Astrocyte of the spinal cord (primary cell): ENCODE measurements around the gene STARD5.

Experiments
- DNase-seq: peaks from one replicate; pipeline ENCODE4 v3.0.0; 2011; ENCODE audit warnings: low read depth, low spot score
- H3K4me3 ChIP-seq: 2 replicates; pipeline ENCODE4 v1.5.1; 2011; ENCODE audit warnings: low read depth, mild to moderate bottlenecking, low read length, moderate library complexity
- in situ Hi-C: cut with HindIII; loops from 2 replicates; pipeline ENCODE4 v1.10.0; 2017; ENCODE audit warnings: low sequenced_read_pairs
- TF ChIP-seq, protein P1 (sequence below): IDR thresholded peaks from 2 replicates; pipeline ENCODE4 v1.5.1; 2012; ENCODE audit warnings: low read depth, mild to moderate bottlenecking, low read length, inconsistent platforms

STARD5 gene

DNA sequence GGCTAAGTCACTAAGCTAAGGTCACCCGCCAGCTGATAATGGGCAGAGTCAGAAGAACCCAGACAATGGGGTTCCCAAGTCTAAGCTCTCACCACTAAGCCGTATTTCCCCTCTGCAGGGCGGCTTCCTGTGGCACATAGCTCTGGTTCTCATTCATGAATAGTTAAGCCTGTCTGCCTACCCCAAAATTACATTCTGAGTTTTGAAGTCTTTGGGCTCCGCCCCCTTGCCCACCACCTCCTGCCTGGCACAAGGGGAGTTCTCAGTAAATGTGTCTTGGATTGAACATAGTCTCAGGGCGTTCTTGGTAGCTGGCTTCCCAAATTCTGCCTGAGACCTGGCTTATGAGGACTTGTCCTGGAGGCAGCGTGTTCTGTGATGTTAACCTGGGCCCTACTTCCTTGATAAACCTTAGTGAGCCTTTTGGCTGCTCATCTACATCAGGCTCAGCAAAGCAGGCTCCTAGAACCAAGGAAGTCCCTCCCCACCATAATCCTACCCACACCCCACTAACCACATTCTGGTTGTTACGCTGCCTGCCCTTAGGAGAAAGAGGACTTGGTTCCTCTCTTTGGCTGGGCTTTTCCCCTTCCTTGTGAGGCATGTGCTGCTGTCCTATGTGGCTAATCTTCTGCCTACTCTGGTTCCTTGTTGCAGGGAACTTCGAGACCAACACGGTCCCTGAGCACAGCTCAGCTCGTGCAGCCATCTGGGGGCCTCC is 54.9 kb downstream of the STARD5 start:
- TF ChIP-seq, protein P1, sequence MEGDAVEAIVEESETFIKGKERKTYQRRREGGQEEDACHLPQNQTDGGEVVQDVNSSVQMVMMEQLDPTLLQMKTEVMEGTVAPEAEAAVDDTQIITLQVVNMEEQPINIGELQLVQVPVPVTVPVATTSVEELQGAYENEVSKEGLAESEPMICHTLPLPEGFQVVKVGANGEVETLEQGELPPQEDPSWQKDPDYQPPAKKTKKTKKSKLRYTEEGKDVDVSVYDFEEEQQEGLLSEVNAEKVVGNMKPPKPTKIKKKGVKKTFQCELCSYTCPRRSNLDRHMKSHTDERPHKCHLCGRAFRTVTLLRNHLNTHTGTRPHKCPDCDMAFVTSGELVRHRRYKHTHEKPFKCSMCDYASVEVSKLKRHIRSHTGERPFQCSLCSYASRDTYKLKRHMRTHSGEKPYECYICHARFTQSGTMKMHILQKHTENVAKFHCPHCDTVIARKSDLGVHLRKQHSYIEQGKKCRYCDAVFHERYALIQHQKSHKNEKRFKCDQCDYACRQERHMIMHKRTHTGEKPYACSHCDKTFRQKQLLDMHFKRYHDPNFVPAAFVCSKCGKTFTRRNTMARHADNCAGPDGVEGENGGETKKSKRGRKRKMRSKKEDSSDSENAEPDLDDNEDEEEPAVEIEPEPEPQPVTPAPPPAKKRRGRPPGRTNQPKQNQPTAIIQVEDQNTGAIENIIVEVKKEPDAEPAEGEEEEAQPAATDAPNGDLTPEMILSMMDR, result no peak
- DNase-seq, result no peak
- in situ Hi-C loops, result no loop called here

DNA sequence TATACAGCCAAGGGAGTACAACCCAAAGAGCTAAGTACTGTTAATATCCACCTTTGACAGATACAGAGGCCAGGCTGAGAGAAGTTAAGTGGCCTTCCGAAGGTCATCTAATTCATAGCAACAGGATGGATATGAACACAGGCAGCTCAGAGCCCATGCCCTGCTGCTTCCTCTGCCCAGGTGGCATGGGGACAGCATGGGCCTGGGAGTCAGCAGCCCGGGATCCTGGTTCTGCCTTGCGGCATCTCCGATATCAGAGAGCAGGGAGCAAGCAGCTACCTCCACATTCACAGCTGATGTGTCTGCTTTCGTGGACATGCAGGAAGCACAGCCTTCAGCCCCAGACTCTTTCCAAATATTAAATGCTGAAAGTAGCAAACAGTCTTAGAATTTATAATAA is 55.6 kb downstream of the STARD5 start:
- TF ChIP-seq, protein P1, result no peak
- no peak overlapping the region for H3K4me3 ChIP-seq
- no peak for DNase-seq
- in situ Hi-C loops, result no loop called here

More for the DNA sequence above, 54.9 kb downstream of the STARD5 start:
- H3K4me3 ChIP-seq, result no peak overlapping the region

DNA sequence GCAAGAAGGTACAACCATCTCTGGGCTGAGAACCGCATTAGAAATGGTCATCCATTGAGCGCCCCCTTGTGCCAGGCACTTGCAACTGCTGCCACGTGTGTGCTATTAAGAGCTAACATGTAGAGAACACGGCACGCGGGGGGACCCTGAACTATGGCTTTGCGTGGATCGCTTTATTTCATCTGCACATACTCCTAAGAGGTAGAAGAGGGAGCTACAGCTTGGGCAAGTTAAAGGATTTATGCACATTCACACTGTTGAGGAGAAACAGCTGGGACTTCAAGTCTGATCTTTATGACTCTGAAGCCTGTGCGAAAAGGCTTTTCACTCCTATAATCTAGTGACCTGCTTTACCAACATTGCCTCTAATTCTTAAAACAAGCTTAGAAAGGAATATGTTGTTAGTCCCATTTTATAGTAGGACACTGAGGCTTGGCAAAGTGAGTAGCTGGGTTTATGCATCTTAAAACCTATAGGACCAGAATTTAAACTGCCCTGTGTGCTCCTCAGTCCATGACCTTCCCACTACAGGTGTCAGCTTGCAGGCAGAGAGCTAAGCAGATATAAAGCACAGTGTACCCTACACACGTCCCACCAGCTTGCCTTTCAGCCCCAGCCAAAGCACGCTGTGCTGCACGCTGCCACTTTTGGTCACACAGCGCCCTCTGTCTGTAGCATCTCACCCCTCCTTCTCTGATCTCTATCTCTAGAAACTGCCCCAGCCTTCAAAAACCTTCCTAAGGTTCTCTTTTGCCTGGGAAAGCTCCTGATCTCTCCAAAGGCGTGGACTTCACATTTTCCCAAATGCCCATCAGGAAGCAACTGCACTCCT is 57.8 kb downstream of the STARD5 start:
- no peak overlapping the region for H3K4me3 ChIP-seq
- in situ Hi-C loops, result no loop called here
- DNase-seq, result peak; percentile 76
- TF ChIP-seq, protein P1, result peak; percentile 96

DNA sequence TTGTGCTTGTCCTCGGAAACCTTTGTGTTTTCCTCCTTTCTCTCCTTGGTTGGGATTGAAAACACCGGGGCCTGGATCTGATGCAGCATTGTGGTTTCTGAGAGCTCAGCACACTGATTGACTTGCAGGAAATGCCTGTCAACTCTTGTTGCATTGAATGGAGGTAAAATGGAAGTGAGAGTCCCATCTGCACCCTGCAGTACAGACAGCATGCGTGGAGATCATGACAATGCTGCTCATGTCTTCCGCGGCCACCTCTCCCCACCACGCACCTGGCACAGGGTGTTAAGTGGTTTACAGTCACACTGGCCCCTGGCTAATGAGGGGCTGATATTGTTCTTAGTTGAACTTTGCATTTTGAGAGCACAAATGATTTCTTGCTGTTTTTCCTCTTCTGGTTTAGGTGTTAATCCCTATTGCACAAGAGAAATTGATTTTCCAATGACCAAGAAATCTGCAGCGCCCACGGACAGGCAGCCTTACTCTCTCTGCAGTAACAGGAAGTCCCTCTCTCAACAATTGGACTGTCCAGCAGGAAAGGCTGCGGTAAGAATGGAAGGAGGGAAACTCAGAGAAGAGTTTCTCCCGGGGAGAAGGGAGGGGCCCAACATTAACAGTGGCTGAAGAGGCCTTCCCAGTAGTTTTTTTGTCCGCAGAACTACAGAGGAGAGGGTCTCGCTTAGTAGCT is 58.5 kb downstream of the STARD5 start:
- in situ Hi-C loops, result no loop called here
- H3K4me3 ChIP-seq, result no peak overlapping the region
- TF ChIP-seq, protein P1, result no peak
- DNase-seq, result no peak

DNA sequence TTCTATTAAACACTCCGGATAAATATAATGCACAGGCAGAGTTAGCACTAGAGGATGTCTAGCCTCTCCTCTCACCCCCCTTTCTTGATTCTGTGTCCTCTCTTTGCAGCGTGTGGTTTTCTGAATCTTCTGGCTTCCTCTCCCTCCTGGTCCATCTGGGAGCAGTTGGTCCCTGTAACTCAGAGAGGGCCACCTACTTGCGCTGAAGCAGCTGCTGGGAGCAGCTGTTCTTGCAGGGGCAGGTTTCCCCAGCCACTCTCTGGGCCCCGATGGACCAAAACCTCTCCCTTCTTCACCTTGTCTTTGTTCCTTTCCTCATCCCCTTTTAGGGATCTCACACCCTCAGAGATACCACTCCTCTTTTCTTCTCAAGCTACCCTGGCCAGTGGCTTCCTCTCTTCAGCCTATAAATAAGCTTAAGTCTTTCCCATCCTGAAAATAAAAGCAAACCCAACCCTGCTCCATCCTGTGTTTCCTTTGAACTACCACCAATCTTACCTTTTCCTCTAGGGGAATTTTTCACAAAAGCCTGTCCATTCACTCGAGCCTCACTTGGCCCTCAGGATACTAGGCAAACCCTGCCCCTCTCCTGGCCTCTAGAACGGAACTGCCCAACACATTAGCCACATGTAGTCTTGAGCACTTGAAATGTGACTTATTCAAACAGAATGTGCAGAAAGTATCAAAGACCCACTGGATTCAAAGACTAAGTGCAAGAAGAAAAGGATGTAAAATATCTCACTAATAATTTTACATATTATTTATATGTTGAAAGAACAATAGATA is 59.7 kb downstream of the STARD5 start:
- no peak overlapping the region for H3K4me3 ChIP-seq
- no peak for DNase-seq
- TF ChIP-seq, protein P1, result no peak
- in situ Hi-C loops, result no loop called here

DNA sequence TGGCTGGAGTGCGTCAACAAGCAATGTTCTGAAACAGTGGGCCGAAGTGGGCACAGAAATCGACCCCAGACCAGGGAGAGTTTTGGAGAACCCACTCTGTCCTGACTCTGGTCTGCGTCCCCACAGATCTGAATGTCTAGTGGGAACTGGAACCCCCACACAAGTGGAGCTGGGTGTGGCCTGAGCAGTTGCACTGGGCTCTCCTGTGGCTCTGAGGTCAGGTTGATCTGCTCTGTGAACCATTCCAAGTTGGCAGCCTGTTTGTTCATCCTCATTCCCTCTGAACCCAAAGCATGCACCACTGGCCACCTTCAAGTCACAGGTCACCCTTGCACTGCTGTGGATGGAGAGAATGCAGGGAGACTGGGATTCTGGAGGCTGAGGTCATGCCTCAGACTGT is 60.5 kb downstream of the STARD5 start:
- DNase-seq, result no peak
- in situ Hi-C loops, result no loop called here
- no peak overlapping the region for H3K4me3 ChIP-seq
- TF ChIP-seq, protein P1, result no peak
